ENCODE results near the gene EDN2.

DNA sequence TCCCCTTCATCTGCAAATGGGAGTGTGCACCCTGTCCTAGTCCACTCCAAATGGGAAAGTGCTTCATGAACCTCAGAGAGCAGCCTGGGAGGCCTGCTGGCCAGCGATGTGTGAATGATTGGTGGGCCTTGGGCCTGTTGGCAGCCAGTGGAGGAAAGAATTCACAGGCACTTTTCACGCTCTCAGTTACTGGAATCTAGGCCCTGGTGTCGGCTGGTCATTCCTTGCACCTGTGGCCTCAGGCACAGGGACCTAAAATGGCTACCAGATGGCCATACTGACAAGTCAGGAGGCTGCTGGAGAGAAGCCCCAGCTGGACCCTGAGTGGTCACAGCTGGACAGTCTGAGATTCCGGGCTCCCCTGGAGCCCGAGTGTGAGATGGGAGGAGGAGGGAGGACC is 18.4 kb upstream of the EDN2 start:
- TF ChIP-seq CTCF (IDR thresholded peaks at IDR 0.05; ENCODE audit: low read depth, low read length, poor library complexity, severe bottlenecking) (no peak), EZH2phosphoT487 (IDR thresholded peaks at IDR 0.05; ENCODE audit: borderline replicate concordance, low read length) (no peak)

Data from DOHH2 (cell line).